HL-60/S4 (cell line): ENCODE results near the gene LRRC56.

ENCODE experiments used
- in situ Hi-C: fragments of 300-500 bp; cut with MboI; formaldehyde crosslinking; loops from 2 replicates; pipeline ENCODE4 v1.14.3; 2022; ENCODE audit warnings: low sequenced_read_pairs

LRRC56 gene

GRCh38 chr11:555780-556661 is 18.7 kb downstream of the LRRC56 start:
- in situ Hi-C loops = loop anchor here (25.0 kb wide), 1 partner anchor 156 kb away; the partner anchor contains the start of gene EPS8L2

GRCh38 chr11:556662-557256 is 19.4 kb downstream of the LRRC56 start:
- in situ Hi-C loops = loop anchor here (25.0 kb wide), 1 partner anchor 156 kb away; the partner anchor contains the start of gene EPS8L2

GRCh38 chr11:557328-558132 is 20.2 kb downstream of the LRRC56 start:
- in situ Hi-C loops = loop anchor here (25.0 kb wide), 1 partner anchor 155 kb away; the partner anchor contains the start of gene EPS8L2

- in situ Hi-C loops = loop anchor here (25.0 kb wide), 1 partner anchor 154 kb away; the partner anchor contains the start of gene EPS8L2
Observed at GRCh38 chr11:558503-558902, 21.2 kb downstream of the LRRC56 start.

DNA sequence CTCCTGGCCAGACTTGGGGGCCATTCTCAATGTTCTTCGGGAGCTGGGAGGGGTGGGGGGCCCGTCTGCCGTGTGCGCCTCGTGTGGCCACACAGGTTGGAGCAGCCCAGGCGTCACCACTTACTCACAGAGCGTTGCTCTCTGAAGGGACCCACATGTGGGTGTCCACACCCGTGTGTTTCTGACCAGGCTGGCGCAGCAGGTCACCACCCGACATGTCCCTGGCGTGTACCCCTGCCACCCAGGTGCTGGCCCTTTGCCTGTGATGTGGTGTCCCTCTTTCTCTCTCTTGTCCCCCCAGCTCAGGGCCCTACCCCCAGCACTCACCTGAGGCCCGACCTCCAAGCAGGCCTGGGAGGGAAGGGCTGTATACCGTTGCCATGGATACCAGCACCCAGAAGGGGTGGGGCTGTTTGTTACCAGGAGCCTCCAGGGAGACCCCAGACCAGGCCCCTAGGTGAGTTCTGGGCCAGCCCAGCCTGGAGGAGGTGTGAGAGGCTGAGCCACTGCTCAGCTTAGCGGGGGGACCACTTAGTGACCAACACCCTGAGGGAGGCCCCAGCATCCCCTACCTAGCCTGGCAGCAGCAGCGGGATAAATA is 21.8 kb downstream of the LRRC56 start:
- in situ Hi-C loops = loop anchor here (25.0 kb wide), 1 partner anchor 153 kb away; the partner anchor contains the start of gene EPS8L2

DNA sequence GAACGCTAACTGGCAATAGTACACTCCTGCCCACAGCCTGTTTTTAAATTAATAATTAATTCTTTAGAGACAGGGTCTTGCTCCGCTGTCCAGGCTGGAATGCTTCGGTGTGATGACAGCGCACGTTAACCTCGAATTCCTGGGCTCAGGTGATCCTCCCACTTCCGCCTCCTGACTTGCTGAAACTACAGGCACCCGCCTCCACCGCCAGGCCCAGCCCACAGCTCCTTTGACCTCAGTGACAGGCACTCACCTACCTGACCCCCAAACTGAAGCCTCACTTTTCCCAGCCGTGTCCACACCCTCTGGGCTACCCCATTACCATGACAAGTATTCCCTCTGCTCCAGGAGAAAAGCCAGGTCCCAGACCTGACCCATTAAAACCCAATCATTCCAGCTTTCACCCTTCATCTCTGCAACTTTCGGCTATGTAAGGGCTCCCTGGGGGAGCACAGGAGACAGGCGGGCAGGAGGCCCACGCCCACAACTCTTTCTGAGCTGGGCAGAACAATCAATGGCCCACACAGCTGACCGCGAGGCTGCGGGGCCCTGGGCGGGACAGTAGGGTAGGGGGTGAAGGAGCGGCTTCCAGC is 22.5 kb downstream of the LRRC56 start:
- in situ Hi-C loops = loop anchor here (25.0 kb wide), 1 partner anchor 152 kb away; the partner anchor contains the start of gene EPS8L2

DNA sequence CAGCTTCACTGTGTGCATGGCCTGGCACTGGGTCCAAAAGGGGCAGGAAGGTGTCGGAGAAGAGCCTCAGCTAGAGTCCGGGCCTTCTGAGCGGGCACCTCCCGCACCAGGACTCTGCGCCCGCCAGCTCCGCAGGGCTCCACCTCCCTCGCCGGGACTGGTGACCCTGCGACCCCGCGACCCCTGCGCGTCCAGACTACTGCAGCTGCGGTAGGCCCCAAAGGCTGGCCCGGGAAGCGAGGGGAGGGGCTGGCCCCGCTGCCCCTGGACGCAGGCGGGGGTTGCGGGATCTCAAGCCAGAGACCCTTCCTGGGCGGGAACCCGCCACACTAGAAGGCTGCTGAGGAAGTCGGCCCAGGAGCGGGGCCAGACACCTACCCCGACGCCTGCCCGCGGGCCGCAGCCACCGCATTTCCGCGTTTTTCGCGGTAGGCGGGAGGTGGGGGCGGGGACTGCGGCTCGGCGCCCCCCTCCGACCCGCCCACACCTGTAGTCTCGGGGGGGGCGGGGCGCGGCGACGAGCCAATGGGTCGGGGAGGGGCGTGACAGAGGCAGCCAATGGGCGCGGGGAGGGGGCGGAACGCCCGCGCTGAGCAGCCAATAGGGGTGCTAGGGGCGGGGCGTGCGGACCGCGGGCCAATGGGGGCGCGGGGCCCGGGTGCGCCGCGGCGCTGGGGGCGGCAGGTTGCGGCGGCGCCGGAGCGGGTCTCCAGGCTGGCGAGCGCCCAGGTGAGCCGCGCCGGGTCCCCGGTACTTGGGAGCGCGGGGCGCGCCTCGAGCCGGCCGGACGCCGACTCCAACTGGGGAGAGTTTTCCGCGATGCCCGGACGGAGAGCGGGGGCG is 23.2 kb downstream of the LRRC56 start, which contains the start of the genes LMNTD2 and RASSF7:
Gene LMNTD2 (minus strand): TSS at position 434 of the 843 bp plus-strand sequence. CDS start 22 bp downstream, at position 412.
Gene RASSF7 (plus strand): TSS at position 666 of the 843 bp plus-strand sequence. CDS start 799 bp downstream, outside the sequence.
- in situ Hi-C loops = loop anchor here (25.0 kb wide), 1 partner anchor 152 kb away; the partner anchor contains the start of gene EPS8L2

- in situ Hi-C loops = loop anchor here (25.0 kb wide), 1 partner anchor 151 kb away; the partner anchor contains the start of gene EPS8L2
Observed at GRCh38 chr11:561148-562003, 24.0 kb downstream of the LRRC56 start.

DNA sequence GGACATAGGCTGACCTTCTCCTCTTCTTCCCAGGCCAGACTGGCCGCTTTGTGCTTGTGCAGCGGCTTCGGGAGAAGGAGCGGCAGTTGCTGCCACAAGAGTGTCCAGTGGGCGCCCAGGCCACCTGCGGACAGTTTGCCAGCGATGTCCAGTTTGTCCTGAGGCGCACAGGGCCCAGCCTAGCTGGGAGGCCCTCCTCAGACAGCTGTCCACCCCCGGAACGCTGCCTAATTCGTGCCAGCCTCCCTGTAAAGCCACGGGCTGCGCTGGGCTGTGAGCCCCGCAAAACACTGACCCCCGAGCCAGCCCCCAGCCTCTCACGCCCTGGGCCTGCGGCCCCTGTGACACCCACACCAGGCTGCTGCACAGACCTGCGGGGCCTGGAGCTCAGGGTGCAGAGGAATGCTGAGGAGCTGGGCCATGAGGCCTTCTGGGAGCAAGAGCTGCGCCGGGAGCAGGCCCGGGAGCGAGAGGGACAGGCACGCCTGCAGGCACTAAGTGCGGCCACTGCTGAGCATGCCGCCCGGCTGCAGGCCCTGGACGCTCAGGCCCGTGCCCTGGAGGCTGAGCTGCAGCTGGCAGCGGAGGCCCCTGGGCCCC is 24.8 kb downstream of the LRRC56 start:
- in situ Hi-C loops = loop anchor here (25.0 kb wide), 1 partner anchor 150 kb away; the partner anchor contains the start of gene EPS8L2

GRCh38 chr11:563066-563811 is 25.9 kb downstream of the LRRC56 start:
- in situ Hi-C loops = loop anchor here (25.0 kb wide), 1 partner anchor 149 kb away; the partner anchor contains the start of gene EPS8L2

DNA sequence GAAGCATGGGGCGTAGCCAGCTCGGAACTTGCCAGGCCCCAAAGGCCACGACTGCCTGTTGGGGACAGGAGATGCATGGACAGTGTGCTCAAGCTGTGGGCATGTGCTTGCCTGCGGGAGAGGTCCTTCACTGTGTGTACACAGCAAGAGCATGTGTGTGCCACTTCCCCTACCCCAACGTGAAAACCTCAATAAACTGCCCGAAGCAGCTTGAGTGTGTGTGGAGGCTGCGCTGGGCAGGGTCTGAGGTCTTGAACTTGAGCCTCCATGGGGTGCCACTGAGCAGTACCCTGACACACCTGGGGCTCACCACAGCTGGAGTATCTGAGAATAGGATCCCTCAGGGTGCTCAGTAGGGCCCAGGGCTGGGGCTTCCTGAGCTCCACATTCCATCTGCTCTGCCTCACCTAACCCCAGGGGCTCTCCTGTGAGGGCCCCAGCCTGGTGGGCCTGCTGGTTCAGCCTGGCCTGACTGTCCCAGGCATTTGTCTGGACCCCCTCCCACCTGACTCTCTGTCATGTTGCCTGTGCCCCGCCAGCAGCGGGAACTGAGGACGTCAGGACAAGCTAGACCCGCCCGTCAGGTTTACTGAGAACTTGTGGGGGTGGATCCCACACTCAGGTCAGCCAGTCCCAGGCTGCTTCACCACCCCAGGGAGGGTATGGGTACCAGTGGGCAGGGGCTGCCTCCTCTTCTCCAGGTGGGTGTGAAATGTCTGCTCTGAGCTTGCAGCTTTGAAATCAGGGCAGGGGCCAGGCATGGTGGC is 26.7 kb downstream of the LRRC56 start:
- in situ Hi-C loops = loop anchor here (25.0 kb wide), 1 partner anchor 148 kb away; the partner anchor contains the start of gene EPS8L2

DNA sequence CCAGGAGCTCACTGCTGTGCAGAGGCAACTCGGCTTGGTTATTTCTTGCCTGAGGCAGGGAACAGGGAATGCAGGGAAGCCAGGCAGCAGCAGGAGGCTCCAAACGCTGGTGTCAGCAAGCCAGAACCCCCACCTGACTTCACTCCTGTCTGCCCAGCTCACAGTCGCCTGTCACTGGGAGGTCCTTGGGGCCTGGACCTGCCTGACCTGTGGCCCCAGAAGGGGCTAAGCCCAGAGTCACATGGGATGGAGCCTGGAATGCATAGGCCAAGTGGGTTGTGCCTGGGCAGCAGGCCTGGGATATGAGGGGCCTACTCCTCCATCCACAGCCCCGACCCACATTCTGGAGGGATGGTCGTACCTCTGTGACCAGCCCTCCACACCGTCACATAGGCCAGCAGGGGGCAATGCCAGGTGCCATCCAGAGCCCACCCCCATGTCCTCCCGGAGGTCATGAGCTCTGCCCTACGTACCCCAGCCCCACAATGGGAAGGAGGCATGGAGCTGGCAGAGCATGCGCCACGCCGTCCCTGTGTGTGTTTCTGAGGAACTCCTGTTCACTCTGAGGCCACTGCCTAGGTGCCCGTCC is 28.7 kb downstream of the LRRC56 start:
- in situ Hi-C loops = loop anchor here (25.0 kb wide), 1 partner anchor 146 kb away; the partner anchor contains the start of gene EPS8L2

DNA sequence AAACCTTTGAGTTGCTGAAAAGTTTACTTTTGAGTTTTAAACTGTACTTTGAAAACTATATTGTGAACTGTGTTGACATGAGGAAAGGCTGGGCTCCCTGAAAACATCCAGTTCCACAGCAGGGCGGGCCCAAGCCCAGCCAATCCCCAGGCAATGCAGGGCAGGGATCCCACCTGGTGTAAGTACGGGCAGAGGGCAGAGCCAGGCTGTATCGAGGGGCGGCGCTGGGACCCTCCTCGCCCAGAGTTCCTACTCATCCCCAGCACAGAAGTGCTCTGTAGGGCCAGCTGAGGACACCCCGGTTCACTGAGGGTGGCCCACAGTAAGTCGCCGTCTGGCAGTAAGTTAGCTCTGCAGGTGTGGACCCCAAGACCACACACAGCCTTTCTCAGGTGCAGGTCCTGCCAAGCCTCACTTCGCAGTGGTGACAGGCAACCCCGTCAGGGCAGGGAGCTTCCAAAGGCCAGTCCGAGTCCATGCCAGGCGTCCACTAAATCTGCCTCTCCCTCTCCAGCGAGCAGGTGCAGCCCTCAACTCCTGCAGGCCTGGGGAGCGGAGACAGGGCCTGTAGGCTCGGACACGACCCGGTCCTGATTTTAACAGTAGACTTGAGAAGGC is 29.8 kb downstream of the LRRC56 start:
- in situ Hi-C loops = loop anchor here (25.0 kb wide), 1 partner anchor 145 kb away; the partner anchor contains the start of gene EPS8L2

DNA sequence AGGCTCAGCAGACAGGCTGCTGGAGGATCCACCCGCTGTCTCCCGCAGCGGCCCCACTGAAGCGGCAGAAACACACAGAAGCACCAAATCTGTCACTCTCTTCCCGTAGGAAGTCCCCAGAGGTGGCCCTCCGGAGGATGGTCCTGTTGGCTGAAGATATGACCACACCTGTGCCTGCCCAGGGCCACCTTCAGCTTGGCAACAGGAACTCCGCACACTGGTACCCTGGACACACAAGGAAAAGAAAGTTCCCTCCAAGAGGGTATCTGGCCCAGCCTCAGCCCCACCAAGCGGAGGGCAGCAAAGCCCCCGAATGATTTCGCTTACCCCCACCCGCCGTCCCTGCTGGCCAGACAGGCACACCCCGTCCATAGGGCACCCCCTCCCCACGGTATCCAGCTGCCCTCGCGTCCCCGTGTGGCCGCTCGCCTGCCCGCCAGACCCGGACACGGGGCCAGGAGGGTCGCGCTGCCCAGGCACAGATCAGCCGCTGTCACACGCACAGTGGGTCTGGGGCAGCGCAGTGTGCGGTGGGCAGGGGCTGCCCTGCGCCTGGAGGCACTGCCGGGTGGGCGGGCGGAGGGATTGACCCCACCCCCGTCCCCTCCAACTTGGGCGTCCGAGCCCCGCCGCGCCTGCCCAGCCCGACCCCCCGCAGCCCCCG is 30.4 kb downstream of the LRRC56 start:
- in situ Hi-C loops = loop anchor here (25.0 kb wide), 1 partner anchor 145 kb away; the partner anchor contains the start of gene EPS8L2
